Spleen (tissue), 7 donors: Measurements from ENCODE around the gene FREM3.

ENCODE experiments used
- POLR2A ChIP-seq, 3 donors: fragments of 450-650 bp; IDR thresholded peaks; one replicate each; pipeline ENCODE4 v1.5.1; 2017; ENCODE audit warnings: antibody characterized with exemption in 3 of 3, mild to moderate bottlenecking in 1 of 3
- TF ChIP-seq, protein P1 (sequence below), 11 experiments: fragments of 200-600 bp in 7 of 11; fragments of 450-650 bp in 4 of 11; sonication (generic) in 4 of 11; IDR thresholded peaks in 8 of 11; conservative IDR thresholded peaks in 3 of 11; 1 replicate in 7 of 11; 2 replicates in 4 of 11; pipeline versions ENCODE4 v1.4.0 to v1.8.0; 2016 to 2021; ENCODE audit warnings: antibody characterized with exemption in 11 of 11, inconsistent platforms in 4 of 11, mild to moderate bottlenecking in 1 of 11
- donor health status: DM: no; HTN: no; CAD: no; lungs with moderate emphysema.
- donor health status: DM: no; HTN: no; CAD: no.
- donor health status: DM: no; HTN: no; CAD: no.

DNA sequence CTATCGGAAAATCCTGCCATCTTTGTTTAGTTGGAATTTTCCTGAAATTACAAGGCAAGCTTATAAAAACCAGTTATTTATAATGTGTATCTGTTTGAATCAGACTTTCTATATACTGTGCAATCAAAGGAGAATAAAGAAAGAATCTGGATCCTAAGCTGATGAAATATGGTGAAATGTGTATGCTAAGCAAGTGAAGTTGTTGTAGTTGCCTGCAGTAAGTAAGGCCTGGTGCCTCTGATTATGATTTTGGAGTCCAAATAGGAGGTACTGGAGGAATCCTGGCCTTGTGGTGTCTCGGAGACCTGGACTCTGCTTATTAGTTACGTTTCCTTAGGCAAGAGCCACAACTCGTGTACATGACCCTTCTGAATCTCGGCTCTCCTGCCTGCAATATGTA is 13.1 kb upstream of the FREM3 start:
- TF ChIP-seq POLR2A (IDR thresholded peaks at IDR 0.05): no peak
- TF ChIP-seq, protein P1, sequence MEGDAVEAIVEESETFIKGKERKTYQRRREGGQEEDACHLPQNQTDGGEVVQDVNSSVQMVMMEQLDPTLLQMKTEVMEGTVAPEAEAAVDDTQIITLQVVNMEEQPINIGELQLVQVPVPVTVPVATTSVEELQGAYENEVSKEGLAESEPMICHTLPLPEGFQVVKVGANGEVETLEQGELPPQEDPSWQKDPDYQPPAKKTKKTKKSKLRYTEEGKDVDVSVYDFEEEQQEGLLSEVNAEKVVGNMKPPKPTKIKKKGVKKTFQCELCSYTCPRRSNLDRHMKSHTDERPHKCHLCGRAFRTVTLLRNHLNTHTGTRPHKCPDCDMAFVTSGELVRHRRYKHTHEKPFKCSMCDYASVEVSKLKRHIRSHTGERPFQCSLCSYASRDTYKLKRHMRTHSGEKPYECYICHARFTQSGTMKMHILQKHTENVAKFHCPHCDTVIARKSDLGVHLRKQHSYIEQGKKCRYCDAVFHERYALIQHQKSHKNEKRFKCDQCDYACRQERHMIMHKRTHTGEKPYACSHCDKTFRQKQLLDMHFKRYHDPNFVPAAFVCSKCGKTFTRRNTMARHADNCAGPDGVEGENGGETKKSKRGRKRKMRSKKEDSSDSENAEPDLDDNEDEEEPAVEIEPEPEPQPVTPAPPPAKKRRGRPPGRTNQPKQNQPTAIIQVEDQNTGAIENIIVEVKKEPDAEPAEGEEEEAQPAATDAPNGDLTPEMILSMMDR (IDR thresholded peaks at IDR 0.05 in 8 of 11, conservative IDR thresholded peaks at IDR 0.05 in 3 of 11): no peak
